Erythroblast (primary cell): ENCODE data around the gene NEMP2.

Experiments used
- GATA1 ChIP-seq: IDR thresholded peaks from 2 replicates; pipeline ENCODE4 v1.6.1; 2011; ENCODE audit warnings: low read depth, mild to moderate bottlenecking, control low read depth, low read length, moderate library complexity
- POLR2A ChIP-seq: IDR thresholded peaks from 2 replicates; pipeline ENCODE4 v1.6.1; 2011; ENCODE audit warnings: mild to moderate bottlenecking, low read length

GRCh38 chr2:190571686-190572085, 37.2 kb upstream of the NEMP2 start:
- TF ChIP-seq POLR2A (no peak), GATA1 (no peak)
